HepG2 (cell line): ENCODE results near the gene RPS5. TPM values are rescaled to one million over a fixed set of nuclear protein-coding genes. Genes with fewer than 3 reads are reported as not detected.

Experiments
- ATAC-seq: fragments of 200-7000 bp; cut with Tn5 transposase; 3 replicates; pipeline ENCODE4 v1.9.1; 2020; ENCODE audit warnings: mild to moderate bottlenecking, moderate library complexity
- BruUV-seq: library from RNA; stranded (reverse); fragments of 400-500 nt; replicated peaks from 2 replicates; lab custom pipeline; 2021; lab: Mats Ljungman, UMichigan
- CTCF ChIA-PET: fragments of 300-600 bp; formaldehyde crosslinking; extraction: SDS; loops from one replicate; lab custom pipeline; 2021; ENCODE audit warnings: low total read pairs, inconsistent platforms, low intra/inter-chr PET ratio; lab: Yijun Ruan, JAX
- POLR2A ChIA-PET: fragments of 350-600 bp; sonication (Branson Sonifier 250); formaldehyde crosslinking; loops from one replicate; lab custom pipeline; 2020; ENCODE audit warnings: antibody characterized with exemption, inconsistent platforms; lab: Yijun Ruan, JAX
- DNase-seq: peaks from one replicate; pipeline ENCODE4 v3.0.0-alpha.2; 2015; ENCODE audit warnings: low spot score
- FAIRE-seq: peaks from 3 replicates; lab custom pipeline; 2011; peaks lifted over from hg19 to GRCh38; lab: Jason Lieb, UNC
- H2AFZ ChIP-seq: one replicate; pipeline ENCODE4 v1.6.1; 2011; ENCODE audit warnings: low read length, inconsistent platforms
- H3K27ac ChIP-seq: fragments of 300-600 bp; 3 replicates; pipeline ENCODE4 v1.8.0; 2011; ENCODE audit warnings: mixed run types, mild to moderate bottlenecking, mixed read lengths, low read length, inconsistent platforms; ENCODE audit not compliant: insufficient read depth; ENCODE audit errors: extremely low read length
- H3K27me3 ChIP-seq, 2 experiments: fragments of 200-600 bp in 1 of 2; 2 replicates in 1 of 2; 3 replicates in 1 of 2; pipeline versions ENCODE4 v1.6.0 to v1.8.0; 2011; ENCODE audit warnings: low read length in 2 of 2, mild to moderate bottlenecking in 2 of 2, moderate library complexity in 2 of 2, inconsistent platforms in 1 of 2; ENCODE audit not compliant: insufficient read depth in 2 of 2, control insufficient read depth in 1 of 2
- H3K36me3 ChIP-seq, 2 experiments: fragments of 200-600 bp in 1 of 2; replicated peaks in 1 of 2; 2 replicates in 1 of 2; 3 replicates in 1 of 2; pipeline versions ENCODE4 v1.5.1 to v1.8.0; 2011; ENCODE audit warnings: low read length in 2 of 2, inconsistent platforms in 1 of 2; ENCODE audit not compliant: insufficient read depth in 2 of 2, control insufficient read depth in 1 of 2
- H3K4me1 ChIP-seq: 2 replicates; pipeline ENCODE4 v1.5.1; 2012; ENCODE audit warnings: low read length, inconsistent platforms; ENCODE audit not compliant: insufficient read depth
- H3K4me2 ChIP-seq: 2 replicates; pipeline ENCODE4 v1.6.0; 2011; ENCODE audit warnings: low read depth, low read length, inconsistent platforms
- H3K4me3 ChIP-seq, 3 experiments: fragments of 200-600 bp in 1 of 3; sonication (generic), shearing (Covaris generic) in 1 of 3; replicated peaks in 1 of 3; 2 replicates each; pipeline ENCODE4 v1.5.1; 2011 to 2016; ENCODE audit warnings: low read length in 3 of 3, inconsistent platforms in 2 of 3, low read depth in 2 of 3, mild to moderate bottlenecking in 2 of 3, control low read depth in 1 of 3, mixed read lengths in 1 of 3; ENCODE audit not compliant: insufficient read depth in 1 of 3
- H3K79me2 ChIP-seq: one replicate; pipeline ENCODE4 v1.6.1; 2011; ENCODE audit warnings: low read length, inconsistent platforms; ENCODE audit not compliant: insufficient read depth
- H3K9ac ChIP-seq: 2 replicates; pipeline ENCODE4 v1.6.0; 2011; ENCODE audit warnings: mild to moderate bottlenecking, low read depth, low read length, inconsistent platforms; ENCODE audit not compliant: insufficient read depth
- H3K9me3 ChIP-seq: 2 replicates; pipeline ENCODE4 v1.5.1; 2012; ENCODE audit warnings: mild to moderate bottlenecking, low read length
- H4K20me1 ChIP-seq: 2 replicates; pipeline ENCODE4 v1.6.0; 2011; ENCODE audit warnings: inconsistent platforms, mild to moderate bottlenecking, low read length, moderate library complexity; ENCODE audit not compliant: insufficient read depth
- FIP1L1 ChIP-seq: fragments of 200-400 bp; formaldehyde crosslinking; IDR thresholded peaks from 2 replicates; pipeline ENCODE4 v1.6.1; 2018; ENCODE audit warnings: low read depth, mild to moderate bottlenecking, low read length, moderate library complexity, borderline replicate concordance; ENCODE audit not compliant: insufficient read depth
- RFX1 ChIP-seq: fragments of 450-650 bp; IDR thresholded peaks from 2 replicates; pipeline ENCODE4 v1.6.1; 2017
- SNAPC4 ChIP-seq: sonication (generic); formaldehyde crosslinking; IDR thresholded peaks from 2 replicates; pipeline ENCODE4 v1.4.0; 2020; ENCODE audit warnings: mild to moderate bottlenecking, missing genetic modification reagents
- ZKSCAN5 ChIP-seq: sonication (generic); formaldehyde crosslinking; IDR thresholded peaks from 2 replicates; pipeline ENCODE4 v1.5.1; 2020; ENCODE audit warnings: mild to moderate bottlenecking, missing genetic modification reagents
- ZNF564 ChIP-seq: sonication (generic); formaldehyde crosslinking; IDR thresholded peaks from 2 replicates; pipeline ENCODE4 v1.8.1; 2023; ENCODE audit warnings: mild to moderate bottlenecking, missing genetic modification reagents
- ZSCAN21 ChIP-seq: sonication (generic); formaldehyde crosslinking; IDR thresholded peaks from 2 replicates; pipeline ENCODE4 v1.8.0; 2022; ENCODE audit warnings: mild to moderate bottlenecking, missing genetic modification reagents, moderate library complexity, borderline replicate concordance
- WGBS: methylation state at CpG from one replicate; pipeline ENCODE4 v1.1.6; 2017; ENCODE audit warnings: low lambda C conversion rate; 5-methylcytosine and 5-hydroxymethylcytosine counted together
- in situ Hi-C: cut with HindIII; loops from 2 replicates; pipeline ENCODE4 v1.10.0; 2017; ENCODE audit warnings: low pct_unique_long_range_greater_than_20kb; ENCODE audit not compliant: extremely low pct_ligation_motif_present
- intact Hi-C: fragments of 100-400 bp; cut with micrococcal nuclease; formaldehyde crosslinking; loops from one replicate; pipeline ENCODE4 v1.10.0; 2022; ENCODE audit not compliant: unreplicated experiment
- polyA plus RNA-seq, 8 experiments: library from polyadenylated mRNA; depleted of rRNA in 3 of 8; stranded (reverse) in 7 of 8; unstranded in 1 of 8; fragments of >200 nt; fragmentation: Illumina TruSeq in 4 of 8; extraction: Trizol in 4 of 8; gene quantifications; 2 replicates each; pipeline versions ENCODE4 v1.2.1 to v1.2.3, GENCODE V29; 2011 to 2016; ENCODE audit warnings: low read depth in 4 of 8, missing spikeins in 1 of 8, mixed read lengths in 1 of 8; ENCODE audit not compliant: insufficient read depth in 1 of 8
- total RNA-seq, 5 experiments: library from RNA; depleted of rRNA; stranded (reverse); fragments of >200 nt; fragmentation: Illumina TruSeq; extraction: Trizol; gene quantifications; 2 replicates each; pipeline ENCODE4 v1.2.3, GENCODE V29; 2016; ENCODE audit warnings: low read depth in 1 of 5
- TF ChIP-seq, protein P1 (sequence below): IDR thresholded peaks from 2 replicates; pipeline ENCODE4 v1.6.1; 2016; ENCODE audit warnings: low read depth, missing genetic modification reagents, missing compliant biosample characterization
- TF ChIP-seq, protein P2 (sequence below): sonication (generic); formaldehyde crosslinking; IDR thresholded peaks from 2 replicates; pipeline ENCODE4 v1.4.0; 2020; ENCODE audit warnings: missing genetic modification reagents

The RPS5 gene
- total and polyA plus RNA-seq, 2 of the 13 experiments (the other 11 are each of a cell fraction or from before 2014, with no cell fraction given), result 1,544 to 4,408 TPM

- TF ChIP-seq, protein P1, sequence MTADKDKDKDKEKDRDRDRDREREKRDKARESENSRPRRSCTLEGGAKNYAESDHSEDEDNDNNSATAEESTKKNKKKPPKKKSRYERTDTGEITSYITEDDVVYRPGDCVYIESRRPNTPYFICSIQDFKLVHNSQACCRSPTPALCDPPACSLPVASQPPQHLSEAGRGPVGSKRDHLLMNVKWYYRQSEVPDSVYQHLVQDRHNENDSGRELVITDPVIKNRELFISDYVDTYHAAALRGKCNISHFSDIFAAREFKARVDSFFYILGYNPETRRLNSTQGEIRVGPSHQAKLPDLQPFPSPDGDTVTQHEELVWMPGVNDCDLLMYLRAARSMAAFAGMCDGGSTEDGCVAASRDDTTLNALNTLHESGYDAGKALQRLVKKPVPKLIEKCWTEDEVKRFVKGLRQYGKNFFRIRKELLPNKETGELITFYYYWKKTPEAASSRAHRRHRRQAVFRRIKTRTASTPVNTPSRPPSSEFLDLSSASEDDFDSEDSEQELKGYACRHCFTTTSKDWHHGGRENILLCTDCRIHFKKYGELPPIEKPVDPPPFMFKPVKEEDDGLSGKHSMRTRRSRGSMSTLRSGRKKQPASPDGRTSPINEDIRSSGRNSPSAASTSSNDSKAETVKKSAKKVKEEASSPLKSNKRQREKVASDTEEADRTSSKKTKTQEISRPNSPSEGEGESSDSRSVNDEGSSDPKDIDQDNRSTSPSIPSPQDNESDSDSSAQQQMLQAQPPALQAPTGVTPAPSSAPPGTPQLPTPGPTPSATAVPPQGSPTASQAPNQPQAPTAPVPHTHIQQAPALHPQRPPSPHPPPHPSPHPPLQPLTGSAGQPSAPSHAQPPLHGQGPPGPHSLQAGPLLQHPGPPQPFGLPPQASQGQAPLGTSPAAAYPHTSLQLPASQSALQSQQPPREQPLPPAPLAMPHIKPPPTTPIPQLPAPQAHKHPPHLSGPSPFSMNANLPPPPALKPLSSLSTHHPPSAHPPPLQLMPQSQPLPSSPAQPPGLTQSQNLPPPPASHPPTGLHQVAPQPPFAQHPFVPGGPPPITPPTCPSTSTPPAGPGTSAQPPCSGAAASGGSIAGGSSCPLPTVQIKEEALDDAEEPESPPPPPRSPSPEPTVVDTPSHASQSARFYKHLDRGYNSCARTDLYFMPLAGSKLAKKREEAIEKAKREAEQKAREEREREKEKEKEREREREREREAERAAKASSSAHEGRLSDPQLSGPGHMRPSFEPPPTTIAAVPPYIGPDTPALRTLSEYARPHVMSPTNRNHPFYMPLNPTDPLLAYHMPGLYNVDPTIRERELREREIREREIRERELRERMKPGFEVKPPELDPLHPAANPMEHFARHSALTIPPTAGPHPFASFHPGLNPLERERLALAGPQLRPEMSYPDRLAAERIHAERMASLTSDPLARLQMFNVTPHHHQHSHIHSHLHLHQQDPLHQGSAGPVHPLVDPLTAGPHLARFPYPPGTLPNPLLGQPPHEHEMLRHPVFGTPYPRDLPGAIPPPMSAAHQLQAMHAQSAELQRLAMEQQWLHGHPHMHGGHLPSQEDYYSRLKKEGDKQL, result no peak
- no peak for TF ChIP-seq RFX1
These were observed 42.7 kb downstream of the RPS5 start (continued) for GRCh38 chr19:58429745-58430144.

- Histone ChIP-seq H3K27ac (no peak overlapping the region), H3K9me3 (no peaks in the 10 kb centered on the region), H2AFZ (no peak overlapping the region), H3K4me3 (no peak overlapping the region), H3K4me2 (no peak overlapping the region), H3K27me3 (no peaks in the 10 kb centered on the region), H3K79me2 (no peaks in the 10 kb centered on the region), H3K36me3 (no peaks in the 10 kb centered on the region), H4K20me1 (no peaks in the 10 kb centered on the region), H3K9ac (no peak overlapping the region), H3K4me1 (no peaks in the 10 kb centered on the region)
- POLR2A ChIA-PET, result no interaction called here
- intact Hi-C loops, result no loop called here
- no peak for FAIRE-seq
- no peak for TF ChIP-seq ZNF564 (CRISPR knock-in tag)
- no peak for TF ChIP-seq SNAPC4
- TF ChIP-seq, protein P2, sequence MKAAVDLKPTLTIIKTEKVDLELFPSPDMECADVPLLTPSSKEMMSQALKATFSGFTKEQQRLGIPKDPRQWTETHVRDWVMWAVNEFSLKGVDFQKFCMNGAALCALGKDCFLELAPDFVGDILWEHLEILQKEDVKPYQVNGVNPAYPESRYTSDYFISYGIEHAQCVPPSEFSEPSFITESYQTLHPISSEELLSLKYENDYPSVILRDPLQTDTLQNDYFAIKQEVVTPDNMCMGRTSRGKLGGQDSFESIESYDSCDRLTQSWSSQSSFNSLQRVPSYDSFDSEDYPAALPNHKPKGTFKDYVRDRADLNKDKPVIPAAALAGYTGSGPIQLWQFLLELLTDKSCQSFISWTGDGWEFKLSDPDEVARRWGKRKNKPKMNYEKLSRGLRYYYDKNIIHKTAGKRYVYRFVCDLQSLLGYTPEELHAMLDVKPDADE (CRISPR knock-in tag), result no peak
- no peak for TF ChIP-seq FIP1L1
- TF ChIP-seq ZSCAN21 (CRISPR knock-in tag), result no peak
- no peak for TF ChIP-seq ZKSCAN5 (CRISPR knock-in tag)
- CTCF ChIA-PET, result no interaction called here
- no peak for ATAC-seq
- BruUV-seq, result no TSS peak
- in situ Hi-C loops, result no loop called here
- WGBS, result 100% methylated on average over 2 of the region's 2 CpGs
- no peak for DNase-seq
These were observed 47.1 kb downstream of the RPS5 start for GRCh38 chr19:58434217-58434616.
